ENCODE results near the gene EVI2B.

Gene EVI2B

GRCh38 chr17:31295489-31295871, 18.4 kb downstream of the EVI2B start:
- Histone ChIP-seq H2BK15ac (ENCODE audit: low read length) (no peak overlapping the region), H3K79me1 (ENCODE audit: low read depth, low read length) (no peaks in the 10 kb centered on the region), H3K9me3 (replicated peaks in 1 of 2; ENCODE audit: control insufficient read depth in 2 of 2, insufficient read depth in 1 of 2, low read depth in 1 of 2, low read length in 2 of 2) (no peaks in the 10 kb centered on the region), H3K18ac (ENCODE audit: low read length) (no peak overlapping the region), H3K27me3 (ENCODE audit: control insufficient read depth in 3 of 3, insufficient read depth in 3 of 3, low read depth in 1 of 3, low read length in 3 of 3) (no peaks in the 10 kb centered on the region), H3K36me3 (replicated peaks in 1 of 2; ENCODE audit: control insufficient read depth in 2 of 2, insufficient read depth in 2 of 2, low read length in 2 of 2) (peaks cover 3 to 13% of the 10 kb centered on the region in 2 donors), H4K91ac (ENCODE audit: low read depth, low read length, poor library complexity) (no peak overlapping the region), H3K4me2 (ENCODE audit: insufficient read depth, low read length, poor library complexity, severe bottlenecking) (no peak overlapping the region), H3K9ac (ENCODE audit: low read depth, low read length, poor library complexity) (no peak overlapping the region), H3K14ac (ENCODE audit: low read length) (no peak overlapping the region), H3K4ac (ENCODE audit: low read length) (no peak overlapping the region), H2BK12ac (ENCODE audit: low read length) (no peak overlapping the region), H4K8ac (ENCODE audit: low read depth, low read length) (no peak overlapping the region), H2AFZ (ENCODE audit: low read length) (no peak overlapping the region), H3K27ac (replicated peaks; ENCODE audit: low read length) (no peak overlapping the region), H2BK5ac (ENCODE audit: low read length) (no peak overlapping the region), H2AK5ac (ENCODE audit: low read depth, low read length) (no peak overlapping the region), H3K4me1 (ENCODE audit: control insufficient read depth in 2 of 2, insufficient read depth in 1 of 2, low read depth in 1 of 2, low read length in 2 of 2) (peaks cover 0 to 2% of the 10 kb centered on the region in 2 donors), H2BK120ac (ENCODE audit: low read depth, low read length) (no peak overlapping the region), H3K23ac (ENCODE audit: low read depth, low read length, poor library complexity) (no peak overlapping the region), H3K4me3 (ENCODE audit: low read length in 2 of 2) (no peak overlapping the region)
- no peak for DNase-seq (ENCODE audit: low spot score)
- no CpG with 5 or more reads among the region's 1 CpG for WGBS, 2 donors (ENCODE audit: extremely low coverage in 2 of 2, insufficient read length in 2 of 2, insufficient replicate concordance in 1 of 2)

- H2AFZ ChIP-seq (ENCODE audit: low read length), result no peak overlapping the region
- H2AK5ac ChIP-seq (ENCODE audit: low read depth, low read length), result no peak overlapping the region
- no peak overlapping the region for H4K8ac ChIP-seq (ENCODE audit: low read depth, low read length)
- no peak overlapping the region for H3K14ac ChIP-seq (ENCODE audit: low read length)
- H2BK12ac ChIP-seq (ENCODE audit: low read length), result no peak overlapping the region
- H3K18ac ChIP-seq (ENCODE audit: low read length), result no peak overlapping the region
- WGBS, 2 donors (ENCODE audit: extremely low coverage in 2 of 2, insufficient read length in 2 of 2, insufficient replicate concordance in 1 of 2), result no CpG with 5 or more reads among the region's 3 CpGs
- no peak overlapping the region for H3K9ac ChIP-seq (ENCODE audit: low read depth, low read length, poor library complexity)
- H3K79me1 ChIP-seq (ENCODE audit: low read depth, low read length), result no peaks in the 10 kb centered on the region
- H4K91ac ChIP-seq (ENCODE audit: low read depth, low read length, poor library complexity), result no peak overlapping the region
- no peak overlapping the region for H3K4ac ChIP-seq (ENCODE audit: low read length)
- H2BK5ac ChIP-seq (ENCODE audit: low read length), result no peak overlapping the region
- H3K27me3 ChIP-seq (ENCODE audit: control insufficient read depth in 3 of 3, insufficient read depth in 3 of 3, low read depth in 1 of 3, low read length in 3 of 3), result no peaks in the 10 kb centered on the region
- H3K36me3 ChIP-seq (replicated peaks in 1 of 2; ENCODE audit: control insufficient read depth in 2 of 2, insufficient read depth in 2 of 2, low read length in 2 of 2), result peaks cover 3 to 13% of the 10 kb centered on the region in 2 donors
- no peak overlapping the region for H3K4me2 ChIP-seq (ENCODE audit: insufficient read depth, low read length, poor library complexity, severe bottlenecking)
- H3K4me3 ChIP-seq (ENCODE audit: low read length in 2 of 2), result no peak overlapping the region
- H3K27ac ChIP-seq (replicated peaks; ENCODE audit: low read length), result no peak overlapping the region
- peaks cover 0 to 2% of the 10 kb centered on the region in 2 donors for H3K4me1 ChIP-seq (ENCODE audit: control insufficient read depth in 2 of 2, insufficient read depth in 1 of 2, low read depth in 1 of 2, low read length in 2 of 2)
- no peak for DNase-seq (ENCODE audit: low spot score)
- no peaks in the 10 kb centered on the region for H3K9me3 ChIP-seq (replicated peaks in 1 of 2; ENCODE audit: control insufficient read depth in 2 of 2, insufficient read depth in 1 of 2, low read depth in 1 of 2, low read length in 2 of 2)
- no peak overlapping the region for H3K23ac ChIP-seq (ENCODE audit: low read depth, low read length, poor library complexity)
- H2BK15ac ChIP-seq (ENCODE audit: low read length), result no peak overlapping the region
- H2BK120ac ChIP-seq (ENCODE audit: low read depth, low read length), result no peak overlapping the region
These were observed 18.9 kb downstream of the EVI2B start for GRCh38 chr17:31294820-31295488.

- H3K27me3 ChIP-seq (ENCODE audit: control insufficient read depth in 3 of 3, insufficient read depth in 3 of 3, low read depth in 1 of 3, low read length in 3 of 3), result no peaks in the 10 kb centered on the region
- no peak overlapping the region for H2BK5ac ChIP-seq (ENCODE audit: low read length)
- no peak overlapping the region for H3K4me3 ChIP-seq (ENCODE audit: low read length in 2 of 2)
- no peak overlapping the region for H4K91ac ChIP-seq (ENCODE audit: low read depth, low read length, poor library complexity)
- no peak for DNase-seq (ENCODE audit: low spot score)
- no peak overlapping the region for H3K4ac ChIP-seq (ENCODE audit: low read length)
- peaks cover 0 to 2% of the 10 kb centered on the region in 2 donors for H3K4me1 ChIP-seq (ENCODE audit: control insufficient read depth in 2 of 2, insufficient read depth in 1 of 2, low read depth in 1 of 2, low read length in 2 of 2)
- no peak overlapping the region for H3K23ac ChIP-seq (ENCODE audit: low read depth, low read length, poor library complexity)
- no peak overlapping the region for H2BK15ac ChIP-seq (ENCODE audit: low read length)
- H3K79me1 ChIP-seq (ENCODE audit: low read depth, low read length), result no peaks in the 10 kb centered on the region
- no peak overlapping the region for H3K4me2 ChIP-seq (ENCODE audit: insufficient read depth, low read length, poor library complexity, severe bottlenecking)
- no peak overlapping the region for H2AK5ac ChIP-seq (ENCODE audit: low read depth, low read length)
- H4K8ac ChIP-seq (ENCODE audit: low read depth, low read length), result no peak overlapping the region
- peaks cover 3 to 13% of the 10 kb centered on the region in 2 donors for H3K36me3 ChIP-seq (replicated peaks in 1 of 2; ENCODE audit: control insufficient read depth in 2 of 2, insufficient read depth in 2 of 2, low read length in 2 of 2)
- no peak overlapping the region for H2BK12ac ChIP-seq (ENCODE audit: low read length)
- no peak overlapping the region for H3K27ac ChIP-seq (replicated peaks; ENCODE audit: low read length)
- no peaks in the 10 kb centered on the region for H3K9me3 ChIP-seq (replicated peaks in 1 of 2; ENCODE audit: control insufficient read depth in 2 of 2, insufficient read depth in 1 of 2, low read depth in 1 of 2, low read length in 2 of 2)
- H2AFZ ChIP-seq (ENCODE audit: low read length), result no peak overlapping the region
- H3K9ac ChIP-seq (ENCODE audit: low read depth, low read length, poor library complexity), result no peak overlapping the region
- no peak overlapping the region for H2BK120ac ChIP-seq (ENCODE audit: low read depth, low read length)
- no peak overlapping the region for H3K18ac ChIP-seq (ENCODE audit: low read length)
- WGBS, 2 donors (ENCODE audit: extremely low coverage in 2 of 2, insufficient read length in 2 of 2, insufficient replicate concordance in 1 of 2), result 100% methylated on average over 1 of the region's 3 CpGs; no CpG with 5 or more reads in 1 of the 2 donors
- H3K14ac ChIP-seq (ENCODE audit: low read length), result no peak overlapping the region
These were observed 19.6 kb downstream of the EVI2B start for GRCh38 chr17:31294231-31294630.

GRCh38 chr17:31293581-31293980, 20.3 kb downstream of the EVI2B start:
- no peak overlapping the region for H3K4me3 ChIP-seq (ENCODE audit: low read length in 2 of 2)
- H2BK5ac ChIP-seq (ENCODE audit: low read length), result no peak overlapping the region
- no peaks in the 10 kb centered on the region for H3K27me3 ChIP-seq (ENCODE audit: control insufficient read depth in 3 of 3, insufficient read depth in 3 of 3, low read depth in 1 of 3, low read length in 3 of 3)
- H2BK120ac ChIP-seq (ENCODE audit: low read depth, low read length), result no peak overlapping the region
- no peak overlapping the region for H2BK15ac ChIP-seq (ENCODE audit: low read length)
- H2BK12ac ChIP-seq (ENCODE audit: low read length), result no peak overlapping the region
- no peak overlapping the region for H3K9ac ChIP-seq (ENCODE audit: low read depth, low read length, poor library complexity)
- no peak overlapping the region for H3K18ac ChIP-seq (ENCODE audit: low read length)
- H3K4me2 ChIP-seq (ENCODE audit: insufficient read depth, low read length, poor library complexity, severe bottlenecking), result no peak overlapping the region
- H2AFZ ChIP-seq (ENCODE audit: low read length), result no peak overlapping the region
- H4K8ac ChIP-seq (ENCODE audit: low read depth, low read length), result no peak overlapping the region
- H3K27ac ChIP-seq (replicated peaks; ENCODE audit: low read length), result no peak overlapping the region
- no peak overlapping the region for H3K14ac ChIP-seq (ENCODE audit: low read length)
- peaks cover 0 to 2% of the 10 kb centered on the region in 2 donors for H3K4me1 ChIP-seq (ENCODE audit: control insufficient read depth in 2 of 2, insufficient read depth in 1 of 2, low read depth in 1 of 2, low read length in 2 of 2)
- no peaks in the 10 kb centered on the region for H3K9me3 ChIP-seq (replicated peaks in 1 of 2; ENCODE audit: control insufficient read depth in 2 of 2, insufficient read depth in 1 of 2, low read depth in 1 of 2, low read length in 2 of 2)
- H2AK5ac ChIP-seq (ENCODE audit: low read depth, low read length), result no peak overlapping the region
- H4K91ac ChIP-seq (ENCODE audit: low read depth, low read length, poor library complexity), result no peak overlapping the region
- H3K36me3 ChIP-seq (replicated peaks in 1 of 2; ENCODE audit: control insufficient read depth in 2 of 2, insufficient read depth in 2 of 2, low read length in 2 of 2), result peaks cover 3 to 13% of the 10 kb centered on the region in 2 donors
- WGBS, 2 donors (ENCODE audit: extremely low coverage in 2 of 2, insufficient read length in 2 of 2, insufficient replicate concordance in 1 of 2), result no CpG with 5 or more reads among the region's 2 CpGs
- no peak for DNase-seq (ENCODE audit: low spot score)
- H3K79me1 ChIP-seq (ENCODE audit: low read depth, low read length), result no peaks in the 10 kb centered on the region
- H3K4ac ChIP-seq (ENCODE audit: low read length), result no peak overlapping the region
- H3K23ac ChIP-seq (ENCODE audit: low read depth, low read length, poor library complexity), result no peak overlapping the region
